ENCODE measurements around the gene CSTF1.
A peak's percentile ranks its signal among the peaks of the same experiment; 100 is the strongest.

CSTF1 gene

GRCh38 chr20:56368351-56369134 lies 23.9 kb upstream of the CSTF1 start:
- H3K4me3 ChIP-seq (replicated peaks; ENCODE audit: low read depth, low read length) = no peak overlapping the region
- DNase-seq (ENCODE audit: extremely low read depth, low read depth) = no peak
- TF ChIP-seq CTCF (IDR thresholded peaks at IDR 0.05; ENCODE audit: low read depth, low read length, missing control alignments) = no peak

DNA sequence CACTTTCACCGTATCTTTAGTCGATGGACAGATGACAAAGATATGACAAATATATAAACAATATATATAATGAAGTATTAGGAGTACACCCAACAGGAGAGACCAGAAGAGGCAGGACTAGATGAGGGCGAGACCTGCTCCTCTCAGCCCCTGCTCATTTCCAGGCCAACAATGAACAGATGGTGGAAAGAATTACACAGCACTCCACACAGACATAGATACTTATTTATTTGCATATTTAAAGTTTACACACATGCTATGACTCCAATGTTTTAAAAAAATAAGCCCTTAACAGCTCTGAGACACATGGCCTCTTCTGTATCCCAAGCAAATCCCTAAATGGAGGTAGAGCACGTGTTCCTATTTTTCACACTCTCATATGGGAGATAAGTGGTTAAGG lies 23.3 kb upstream of the CSTF1 start:
- no peak overlapping the region for H3K4me3 ChIP-seq (replicated peaks; ENCODE audit: low read depth, low read length)
- no peak for TF ChIP-seq CTCF (IDR thresholded peaks at IDR 0.05; ENCODE audit: low read depth, low read length, missing control alignments)
- no peak for DNase-seq (ENCODE audit: extremely low read depth, low read depth)

DNA sequence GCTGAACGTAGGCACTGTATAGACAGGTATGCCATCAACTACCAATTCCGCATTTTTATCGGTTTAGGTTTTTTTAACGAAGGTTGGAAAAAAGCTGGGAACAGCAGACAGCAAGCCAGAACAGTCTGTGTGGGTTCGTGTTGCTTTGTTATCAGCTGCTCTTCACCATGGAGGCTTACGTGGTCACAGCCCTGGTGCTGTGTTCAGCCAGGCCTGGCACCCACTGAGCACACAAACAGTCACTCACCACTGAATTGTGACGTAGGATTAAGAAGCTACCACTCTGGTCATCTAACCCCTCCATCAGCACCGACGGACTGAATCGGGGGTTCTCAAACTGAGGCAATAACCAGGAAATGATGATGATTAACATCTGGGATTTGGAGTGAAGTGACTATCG lies 20.5 kb upstream of the CSTF1 start:
- no peak for TF ChIP-seq CTCF (IDR thresholded peaks at IDR 0.05; ENCODE audit: low read depth, low read length, missing control alignments)
- no peak for DNase-seq (ENCODE audit: extremely low read depth, low read depth)
- no peak overlapping the region for H3K4me3 ChIP-seq (replicated peaks; ENCODE audit: low read depth, low read length)

DNA sequence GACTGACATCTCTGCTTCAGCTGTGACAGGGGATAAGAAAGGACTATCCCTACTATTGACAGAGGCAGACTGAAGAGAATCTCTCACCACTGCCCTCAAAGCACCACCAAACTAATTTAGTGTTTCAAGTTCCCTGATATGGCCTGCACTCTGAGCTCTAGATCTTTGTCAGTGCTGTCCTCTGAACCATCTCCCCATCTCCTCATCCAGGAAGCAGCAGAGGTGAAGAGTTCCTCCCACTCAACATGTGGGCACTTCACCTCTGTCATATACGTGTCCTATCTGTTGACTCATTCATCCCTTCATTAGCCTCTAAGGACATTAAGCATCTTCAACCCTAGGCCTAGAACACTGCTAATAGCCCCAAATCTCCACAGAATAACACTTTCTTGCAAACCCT lies 19.6 kb upstream of the CSTF1 start:
- no peak overlapping the region for H3K4me3 ChIP-seq (replicated peaks; ENCODE audit: low read depth, low read length)
- TF ChIP-seq CTCF (IDR thresholded peaks at IDR 0.05; ENCODE audit: low read depth, low read length, missing control alignments) = no peak
- no peak for DNase-seq (ENCODE audit: extremely low read depth, low read depth)

DNA sequence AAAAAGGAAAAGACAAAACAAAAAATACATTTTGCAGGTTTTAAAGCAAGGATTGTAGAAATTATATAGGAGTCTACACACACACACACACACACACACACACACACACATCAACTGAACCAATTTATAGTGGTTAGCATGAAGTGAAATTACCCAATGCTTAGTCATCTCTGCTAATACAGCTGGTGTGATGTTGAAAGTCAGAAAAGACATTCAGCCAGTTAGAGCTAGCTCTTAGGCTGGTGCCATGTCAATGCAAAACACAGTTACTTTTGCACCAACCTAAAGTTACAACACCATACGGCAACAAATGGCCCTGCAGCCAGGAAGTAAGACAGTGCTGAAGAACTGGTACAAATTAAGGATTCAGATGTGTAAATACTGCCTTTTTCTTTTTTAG lies 18.5 kb upstream of the CSTF1 start:
- TF ChIP-seq CTCF (IDR thresholded peaks at IDR 0.05; ENCODE audit: low read depth, low read length, missing control alignments) = no peak
- peak; percentile 73 for DNase-seq (ENCODE audit: extremely low read depth, low read depth)
- no peak overlapping the region for H3K4me3 ChIP-seq (replicated peaks; ENCODE audit: low read depth, low read length)

DNA sequence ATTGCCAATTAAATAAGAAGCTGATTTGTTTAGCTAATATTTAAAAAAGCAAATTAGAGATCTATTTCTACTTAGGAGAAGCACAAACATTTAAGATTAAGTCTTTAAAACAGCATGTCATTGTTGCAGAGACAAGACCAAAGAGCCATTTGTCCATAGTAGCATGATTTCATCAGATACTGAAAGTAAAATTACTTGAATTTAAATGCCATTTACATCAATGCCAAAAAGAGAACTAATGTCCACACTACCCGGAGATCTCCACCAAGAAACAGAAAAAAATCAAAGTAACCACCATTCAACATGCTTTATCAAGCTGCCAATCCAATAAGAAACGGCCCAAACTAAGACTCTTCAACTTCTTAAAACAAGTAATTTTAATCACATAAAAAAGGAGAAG lies 16.1 kb upstream of the CSTF1 start:
- no peak for DNase-seq (ENCODE audit: extremely low read depth, low read depth)
- no peak overlapping the region for H3K4me3 ChIP-seq (replicated peaks; ENCODE audit: low read depth, low read length)
- no peak for TF ChIP-seq CTCF (IDR thresholded peaks at IDR 0.05; ENCODE audit: low read depth, low read length, missing control alignments)

DNA sequence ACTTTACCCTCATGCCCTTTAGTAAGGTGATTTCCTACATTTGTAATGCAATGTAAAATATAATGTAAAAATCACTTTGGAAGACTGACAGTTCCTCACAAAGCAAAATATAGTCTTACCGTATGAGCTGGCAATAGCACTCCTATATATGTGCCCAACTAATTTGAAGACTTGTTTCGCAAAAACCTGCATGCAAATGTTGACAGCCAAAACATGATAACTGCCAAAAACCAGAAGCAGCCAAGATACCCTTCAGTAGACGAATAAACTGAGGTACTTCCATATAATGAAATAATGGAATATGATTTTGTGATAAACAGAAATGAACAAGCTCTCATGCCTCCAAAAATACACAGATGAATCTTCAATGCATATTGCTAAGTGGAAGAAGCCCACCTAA lies 14.1 kb upstream of the CSTF1 start:
- no peak for TF ChIP-seq CTCF (IDR thresholded peaks at IDR 0.05; ENCODE audit: low read depth, low read length, missing control alignments)
- DNase-seq (ENCODE audit: extremely low read depth, low read depth) = no peak
- H3K4me3 ChIP-seq (replicated peaks; ENCODE audit: low read depth, low read length) = no peak overlapping the region

Measured in HFF-Myc (cell line).